ENCODE results near the gene DENND1C. TPM values are rescaled to one million over a fixed set of nuclear protein-coding genes. Genes with fewer than 3 reads are reported as not detected.

Gene DENND1C
- total and polyA plus RNA-seq, 2 of the 8 experiments (the other 6 are each of a cell fraction or from before 2014, with no cell fraction given) = 3.6 to 4.0 TPM

DNA sequence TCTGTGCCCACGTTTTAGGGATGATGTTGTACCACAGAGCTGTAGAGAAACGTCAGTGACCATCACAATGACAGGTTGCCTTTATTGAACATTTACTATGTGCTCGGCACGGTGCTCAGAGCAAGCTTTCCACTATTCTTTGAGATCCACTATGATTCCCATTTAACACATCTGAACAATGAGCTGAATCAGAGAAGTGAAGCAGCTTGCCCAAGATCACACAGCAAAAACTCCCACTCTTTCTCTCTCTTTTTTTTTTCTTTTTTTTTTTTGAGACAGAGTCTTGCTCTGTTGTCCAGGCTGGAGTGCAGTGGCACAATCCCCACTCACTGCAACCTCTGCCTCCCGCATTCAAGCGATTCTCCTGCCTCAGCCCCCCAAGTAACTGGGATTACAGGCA is 41.1 kb upstream of the DENND1C start:
- Histone ChIP-seq H2BK120ac (replicated peaks; ENCODE audit: low read depth, low read length) (no peak overlapping the region), H2BK5ac (ENCODE audit: low read depth, low read length) (no peak overlapping the region), H3K14ac (ENCODE audit: insufficient read length) (no peak overlapping the region), H3K27me3 (replicated peaks in 1 of 4; ENCODE audit: control insufficient read depth in 3 of 4, extremely low read depth in 1 of 4, insufficient read depth in 3 of 4, low read length in 3 of 4) (peaks cover 0 to 2% (median 0%) of the 10 kb centered on the region in 4 experiments; a peak in 1 of 7 replicates), H3K4ac (replicated peaks; ENCODE audit: insufficient read length, low read depth, low read length) (no peak overlapping the region), H4K91ac (replicated peaks; ENCODE audit: insufficient read length, low read length) (no peak overlapping the region), H4K8ac (ENCODE audit: extremely low read depth, insufficient read depth, low read length) (no peak overlapping the region), H2BK15ac (ENCODE audit: low read length) (no peak overlapping the region), H3K4me2 (ENCODE audit: insufficient read depth in 1 of 2, low read depth in 2 of 2, low read length in 2 of 2) (no peak overlapping the region), H3K4me1 (replicated peaks in 1 of 4; ENCODE audit: control insufficient read depth in 3 of 4, insufficient read depth in 4 of 4, low read length in 3 of 4) (peaks cover 0 to 5% (median 0%) of the 10 kb centered on the region in 4 experiments; a peak in 3 of 7 replicates), H2AFZ (ENCODE audit: low read length) (0 out of 2 replicates have a peak overlapping the region, but pooled peaks have one; percentile 83), H3K23ac (ENCODE audit: insufficient read length) (no peak overlapping the region), H4K20me1 (replicated peaks in 1 of 2; ENCODE audit: control insufficient read depth in 1 of 2, insufficient read depth in 2 of 2, low read length in 2 of 2) (no peaks in the 10 kb centered on the region), H2AK5ac (ENCODE audit: low read depth, low read length) (no peak overlapping the region), H3K9ac (replicated peaks in 1 of 4; ENCODE audit: extremely low read depth in 1 of 4, low read depth in 3 of 4, low read length in 3 of 4) (no peak overlapping the region), H3K79me1 (ENCODE audit: low read depth, low read length) (no peaks in the 10 kb centered on the region), H4K5ac (ENCODE audit: insufficient read length, low read depth, low read length) (no peak overlapping the region), H2BK12ac (ENCODE audit: low read depth, low read length) (no peak overlapping the region), H3K27ac (ENCODE audit: low read depth, low read length) (no peak overlapping the region), H3K9me3 (ENCODE audit: insufficient read depth in 2 of 2, low read depth in 1 of 2, low read length in 1 of 2) (no peaks in the 10 kb centered on the region), H3K56ac (replicated peaks; ENCODE audit: insufficient read length, low read depth, low read length) (no peak overlapping the region), H3K36me3 (ENCODE audit: control insufficient read depth in 2 of 4, insufficient read depth in 4 of 4, low read length in 3 of 4) (no peaks in the 10 kb centered on the region), H2BK20ac (ENCODE audit: low read length) (no peak overlapping the region), H3K18ac (ENCODE audit: extremely low read depth, low read length) (no peak overlapping the region), H3K79me2 (ENCODE audit: control insufficient read depth in 1 of 2, insufficient read depth in 2 of 2, low read length in 2 of 2) (no peaks in the 10 kb centered on the region), H3K4me3 (ENCODE audit: extremely low read depth in 1 of 4, insufficient read depth in 2 of 4, low read depth in 3 of 4, low read length in 4 of 4) (no peak overlapping the region), H3K23me2 (ENCODE audit: low read depth, low read length) (0 out of 2 replicates have a peak, but pooled peaks cover 2% of the 10 kb centered on the region)
- DNase-seq (ENCODE audit: low read depth in 1 of 2, low spot score in 2 of 2) (no peak), FAIRE-seq (no peak)
- 83% methylated on average over 6 of the region's 6 CpGs; no CpG with 5 or more reads in 1 of the 2 experiments for WGBS, 2 experiments (ENCODE audit: extremely low coverage in 1 of 2, insufficient coverage in 1 of 2, insufficient read length in 1 of 2, insufficient replicate concordance in 2 of 2, low coverage in 1 of 2, low lambda C conversion rate in 2 of 2, missing lambda C conversion rate in 1 of 2)
- POLR2A ChIA-PET (ENCODE audit: partially characterized antibody) = interaction anchor here (2.8 kb wide), 1 partner anchor 9 kb away, joined by 17 read pairs; the partner anchor contains the start of gene TNFSF9
- CTCF ChIA-PET (ENCODE audit: partially characterized antibody) = interaction anchor here (1.0 kb wide), 2 partner anchors 36 to 41 kb away, joined by 3 read pairs; partner anchors contain the start of gene DENND1C
